ENCODE results near the gene LATS2.
A peak's percentile ranks its signal among the peaks of the same experiment; 100 is the strongest.

The LATS2 gene

DNA sequence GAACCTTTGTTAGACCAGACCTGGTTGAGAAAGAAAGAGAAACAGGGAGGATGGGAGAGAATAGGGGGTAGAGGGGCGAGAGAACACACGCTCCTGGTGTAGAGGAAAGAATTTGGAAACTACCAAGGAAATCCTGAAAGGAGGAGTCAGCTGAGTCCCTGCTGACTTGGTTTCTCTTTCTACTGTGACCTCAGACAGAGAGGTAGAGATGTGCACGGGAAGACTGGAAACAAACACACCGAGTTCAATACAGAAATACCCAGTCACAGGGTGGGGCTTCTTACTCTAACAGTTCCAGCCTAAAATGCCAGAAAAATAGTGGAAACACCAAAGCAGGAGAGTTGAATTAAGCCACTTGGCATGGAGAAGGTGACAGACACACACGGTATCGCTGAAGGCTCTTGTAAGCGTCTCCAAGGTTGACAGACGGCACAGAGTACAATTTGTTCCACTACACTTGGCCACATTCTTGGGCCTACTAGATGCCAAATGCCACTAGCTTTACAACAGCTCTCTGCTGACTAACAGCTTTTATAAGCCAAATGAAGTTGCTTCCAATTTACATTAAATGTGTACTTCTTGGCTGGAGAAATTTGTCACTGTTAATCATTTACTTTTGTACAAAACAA lies 28.1 kb downstream of the LATS2 start:
- H3K4me3 ChIP-seq (ENCODE audit: low read length) = 0 out of 2 replicates have a peak overlapping the region, but pooled peaks have one; percentile 1
- no peak for TF ChIP-seq CTCF (conservative IDR thresholded peaks at IDR 0.05; ENCODE audit: low read length)
- DNase-seq (ENCODE audit: low read depth) = peak; percentile 64

DNA sequence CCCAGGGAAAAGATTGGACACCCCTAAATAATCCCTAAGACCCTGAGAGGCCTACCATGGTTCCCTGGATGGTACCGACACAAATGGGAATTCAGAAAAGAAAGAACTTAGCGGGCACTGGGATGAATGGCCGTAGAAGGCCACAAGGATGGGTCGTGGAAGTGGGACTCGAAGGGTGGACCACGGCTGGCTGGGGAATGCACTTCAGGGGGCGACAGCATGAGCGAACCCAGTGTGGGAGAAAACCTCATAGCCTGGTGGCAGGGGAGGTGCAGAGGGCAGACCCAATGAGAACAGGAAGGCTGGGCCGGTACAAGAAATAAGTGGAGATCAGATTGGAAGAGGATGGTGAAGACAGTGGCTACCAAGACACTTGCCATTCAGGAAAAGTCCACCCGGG lies 28.7 kb downstream of the LATS2 start:
- DNase-seq (ENCODE audit: low read depth) = no peak
- no peak for TF ChIP-seq CTCF (conservative IDR thresholded peaks at IDR 0.05; ENCODE audit: low read length)
- no peak overlapping the region; the same call in 1 of the 2 replicates for H3K4me3 ChIP-seq (ENCODE audit: low read length)

DNA sequence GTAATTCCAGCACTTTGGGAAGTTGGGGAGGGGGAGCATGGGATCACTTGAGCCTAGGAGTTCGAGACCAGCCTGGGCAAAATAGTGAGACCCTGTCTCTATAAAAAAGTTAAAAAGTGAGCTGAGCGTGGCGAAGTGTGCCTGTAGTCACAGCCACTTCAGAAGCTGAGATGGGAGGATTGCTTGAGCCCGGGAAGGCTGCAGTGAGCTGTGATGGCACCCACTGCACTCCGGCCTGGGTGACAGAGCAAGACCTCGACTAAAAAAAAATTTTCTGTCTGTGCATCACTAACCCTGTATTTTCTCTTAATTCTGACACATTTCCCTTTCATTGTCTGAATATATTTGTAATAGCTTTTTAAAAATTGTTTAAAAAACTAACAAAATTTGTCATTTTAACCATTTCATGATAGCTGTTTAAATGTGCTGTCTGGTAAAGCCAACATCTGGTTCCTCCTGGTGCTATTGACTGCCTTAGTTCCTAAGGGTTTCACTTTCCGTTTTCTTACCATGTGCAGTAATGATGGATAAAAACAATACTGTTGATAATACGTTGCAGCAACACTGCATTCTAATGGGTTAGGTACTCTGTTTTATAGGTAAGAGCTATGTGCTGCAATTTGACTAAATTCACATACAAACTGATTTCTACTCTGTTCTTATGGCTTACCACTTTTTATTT lies 29.7 kb downstream of the LATS2 start:
- DNase-seq (ENCODE audit: low read depth) = no peak

DNA sequence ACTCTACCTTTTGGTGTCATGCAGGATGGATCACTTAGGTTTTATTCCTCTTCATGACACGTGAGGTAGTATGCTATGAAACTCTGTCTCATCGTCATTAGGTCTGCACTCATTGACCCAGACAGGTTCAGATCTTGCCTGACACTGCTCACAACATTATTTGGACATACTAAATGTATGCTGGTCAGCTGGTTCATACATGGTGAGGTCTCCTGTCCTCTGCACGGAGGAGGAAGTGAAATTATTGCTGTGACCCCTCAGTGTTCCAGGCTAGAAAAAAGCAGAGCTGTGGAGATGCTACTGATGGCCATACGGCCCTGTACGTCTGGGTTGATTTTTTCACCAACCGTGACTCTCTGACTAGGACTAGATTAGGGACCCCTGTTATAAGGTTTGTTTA lies 35.8 kb downstream of the LATS2 start:
- DNase-seq (ENCODE audit: low read depth) = no peak
- no peak overlapping the region for H3K4me3 ChIP-seq (ENCODE audit: low read length)
- no peak for TF ChIP-seq CTCF (conservative IDR thresholded peaks at IDR 0.05; ENCODE audit: low read length)

More for the DNA sequence above, 29.7 kb downstream of the LATS2 start:
- TF ChIP-seq CTCF (conservative IDR thresholded peaks at IDR 0.05; ENCODE audit: low read length) = no peak
- H3K4me3 ChIP-seq (ENCODE audit: low read length) = no peak overlapping the region

DNA sequence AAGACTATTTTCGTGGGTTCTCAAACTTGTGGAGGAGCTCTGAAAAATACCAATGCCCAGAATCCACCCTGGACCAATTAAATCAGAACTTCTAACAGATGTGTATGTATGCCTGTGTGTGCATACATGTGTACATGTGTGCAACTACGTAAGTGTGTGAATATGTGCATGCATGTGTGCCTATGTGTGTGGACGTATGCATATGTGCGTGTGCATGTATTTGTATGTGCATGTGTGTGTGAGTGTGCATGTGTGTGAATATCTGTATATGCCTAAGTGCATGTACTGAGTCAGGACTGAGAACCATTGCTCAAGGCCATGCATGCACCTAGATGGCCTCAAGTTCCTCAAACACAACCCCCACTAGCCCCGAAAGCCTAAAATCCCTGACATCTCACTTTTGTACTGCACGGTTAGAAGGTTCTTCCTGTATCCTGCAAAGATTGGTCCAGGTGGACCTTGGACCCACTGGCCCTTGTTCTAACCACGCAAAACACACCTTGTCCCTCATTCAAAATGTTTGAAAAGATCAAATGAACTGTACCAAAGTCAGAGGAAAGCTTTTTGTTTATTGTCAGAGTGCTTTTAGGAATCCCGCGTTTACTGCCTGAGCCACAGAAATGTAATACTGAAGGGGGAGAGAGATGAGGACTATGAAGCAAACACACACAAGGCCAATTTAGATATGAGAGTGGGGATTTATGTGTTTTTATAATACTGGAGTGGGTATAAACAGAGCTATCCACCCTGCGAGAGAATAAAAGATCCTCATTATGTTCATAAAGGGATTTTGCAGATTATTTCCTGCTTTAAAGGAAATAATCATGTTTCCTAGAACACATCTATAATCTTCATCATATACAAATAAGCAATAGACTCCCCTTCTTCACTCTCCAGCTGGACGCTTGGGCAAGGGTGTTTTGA lies 39.1 kb downstream of the LATS2 start:
- DNase-seq (ENCODE audit: low read depth) = no peak
- no peak for TF ChIP-seq CTCF (conservative IDR thresholded peaks at IDR 0.05; ENCODE audit: low read length)
- H3K4me3 ChIP-seq (ENCODE audit: low read length) = no peak overlapping the region

- H3K4me3 ChIP-seq (ENCODE audit: low read length) = no peak overlapping the region
- DNase-seq (ENCODE audit: low read depth) = no peak
- no peak for TF ChIP-seq CTCF (conservative IDR thresholded peaks at IDR 0.05; ENCODE audit: low read length)
These were observed 40.8 kb downstream of the LATS2 start for GRCh38 chr13:21020581-21020980.
